ENCODE measurements around the gene SMIM22. TPM values are rescaled to one million over a fixed set of nuclear protein-coding genes. Genes with fewer than 3 reads are reported as not detected.

SMIM22 gene
- polyA plus RNA-seq (2011; rRNA removed) = not detected in 2 replicates
- polyA minus RNA-seq (2011; rRNA and poly(A)+ RNA removed) = not detected in 2 replicates

GRCh38 chr16:4795181-4795827 lies at the start of gene SMIM22:
Gene SMIM22, plus strand, starts transcription at chr16:4795369. Its CDS starts 366 bp downstream, at chr16:4795735.
- H3K36me3 ChIP-seq (ENCODE audit: control insufficient read depth, insufficient read depth, low read length) = no peaks in the 10 kb centered on the region; the same call in none of the 2 replicates
- H3K4me3 ChIP-seq (ENCODE audit: low read depth, low read length) = no peak within 1 kb of the TSS
- no peaks in the 10 kb centered on the region for H3K27me3 ChIP-seq (ENCODE audit: control insufficient read depth, insufficient read depth, low read length)
- DNase-seq (ENCODE audit: low read depth) = no peak
- ChIA-PET POLR2A (no interaction called here), CTCF (interaction anchor here (1.0 kb wide), 1 partner anchor 155 kb away, joined by 3 read pairs; no protein-coding TSS in a partner anchor)
- no peak for TF ChIP-seq CTCF (IDR thresholded peaks at IDR 0.05; ENCODE audit: insufficient read depth, low read depth, low read length)

GRCh38 chr16:4746215-4746614 lies 49.0 kb upstream of the SMIM22 start:
- no peak for DNase-seq (ENCODE audit: low read depth)
- ChIA-PET CTCF (interaction anchor here (1.8 kb wide), 1 partner anchor 11 kb away, joined by 5 read pairs; no protein-coding TSS in a partner anchor), POLR2A (no interaction called here)
- TF ChIP-seq CTCF (IDR thresholded peaks at IDR 0.05; ENCODE audit: insufficient read depth, low read depth, low read length) = no peak
- no peaks in the 10 kb centered on the region for H3K27me3 ChIP-seq (ENCODE audit: control insufficient read depth, insufficient read depth, low read length)
- peaks cover 6% of the 10 kb centered on the region; the same call in 1 of the 2 replicates for H3K36me3 ChIP-seq (ENCODE audit: control insufficient read depth, insufficient read depth, low read length)
- H3K4me3 ChIP-seq (ENCODE audit: low read depth, low read length) = no peak overlapping the region

GRCh38 chr16:4746991-4747574 lies 48.1 kb upstream of the SMIM22 start:
- no peak for TF ChIP-seq CTCF (IDR thresholded peaks at IDR 0.05; ENCODE audit: insufficient read depth, low read depth, low read length)
- CTCF ChIA-PET = interaction anchor here (1.1 to 1.8 kb wide), 3 partner anchors 10 to 209 kb away, joined by 3 to 5 read pairs (median 3); no protein-coding TSS in a partner anchor
- Histone ChIP-seq H3K4me3 (ENCODE audit: low read depth, low read length) (no peak overlapping the region), H3K27me3 (ENCODE audit: control insufficient read depth, insufficient read depth, low read length) (no peaks in the 10 kb centered on the region), H3K36me3 (ENCODE audit: control insufficient read depth, insufficient read depth, low read length) (peaks cover 12% of the 10 kb centered on the region; the same call in 1 of the 2 replicates)
- POLR2A ChIA-PET = no interaction called here
- no peak for DNase-seq (ENCODE audit: low read depth)

GRCh38 chr16:4747906-4748681 lies 47.1 kb upstream of the SMIM22 start:
- no peaks in the 10 kb centered on the region for H3K27me3 ChIP-seq (ENCODE audit: control insufficient read depth, insufficient read depth, low read length)
- peaks cover 19% of the 10 kb centered on the region for H3K36me3 ChIP-seq (ENCODE audit: control insufficient read depth, insufficient read depth, low read length)
- CTCF ChIA-PET = interaction anchor here (1.1 to 1.8 kb wide), 3 partner anchors 11 to 208 kb away, joined by 3 to 5 read pairs (median 3); no protein-coding TSS in a partner anchor
- POLR2A ChIA-PET = no interaction called here
- no peak overlapping the region for H3K4me3 ChIP-seq (ENCODE audit: low read depth, low read length)
- no peak for DNase-seq (ENCODE audit: low read depth)
- no peak for TF ChIP-seq CTCF (IDR thresholded peaks at IDR 0.05; ENCODE audit: insufficient read depth, low read depth, low read length)

All from BJ (cell line).